HL-60 (cell line): ENCODE data around the gene MAFB.

Experiments
- DNase-seq, 2 experiments: peaks; one replicate each; pipeline ENCODE4 v3.0.0-alpha.2; 2010 to 2020; ENCODE audit warnings: low read depth in 1 of 2, low spot score in 1 of 2
- H3K27ac ChIP-seq: fragments of 250-450 bp; sonication (Bioruptor Pico); replicated peaks from 2 replicates; pipeline ENCODE4 v1.5.1; 2020; ENCODE audit warnings: mild to moderate bottlenecking, moderate library complexity
- H3K27me3 ChIP-seq: fragments of 250-450 bp; sonication (Bioruptor Pico); 2 replicates; pipeline ENCODE4 v1.5.1; 2021; ENCODE audit warnings: mild to moderate bottlenecking, moderate library complexity; ENCODE audit not compliant: insufficient read depth, poor library complexity, severe bottlenecking
- H3K4me3 ChIP-seq: replicated peaks from 2 replicates; pipeline ENCODE4 v1.5.1; 2011; ENCODE audit warnings: mild to moderate bottlenecking, control low read depth, low read length; ENCODE audit not compliant: insufficient read depth
- CTCF ChIP-seq: IDR thresholded peaks from one replicate; pipeline ENCODE4 v1.5.1; 2011; ENCODE audit warnings: low read length, control low read depth, inconsistent platforms; ENCODE audit not compliant: insufficient read depth
- GABPA ChIP-seq: IDR thresholded peaks from 2 replicates; pipeline ENCODE4 v1.6.1; 2012; ENCODE audit warnings: low read depth
- POLR2AphosphoS5 ChIP-seq: IDR thresholded peaks from 2 replicates; pipeline ENCODE4 v1.6.1; 2012; ENCODE audit warnings: low read depth
- REST ChIP-seq: IDR thresholded peaks from 2 replicates; pipeline ENCODE4 v1.6.1; 2012; ENCODE audit warnings: low read depth; ENCODE audit not compliant: insufficient replicate concordance
- SPI1 ChIP-seq: IDR thresholded peaks from 2 replicates; pipeline ENCODE4 v1.6.1; 2012; ENCODE audit warnings: low read depth, mild to moderate bottlenecking, borderline replicate concordance

Gene MAFB

GRCh38 chr20:40679184-40679583 lies 9.9 kb downstream of the MAFB start:
- Histone ChIP-seq H3K27ac (no peak overlapping the region), H3K27me3 (peaks cover 34% of the 10 kb centered on the region), H3K4me3 (no peak overlapping the region)
- no peak for DNase-seq
- no peak for TF ChIP-seq CTCF
- no peak for TF ChIP-seq REST
- TF ChIP-seq POLR2AphosphoS5, result no peak
- TF ChIP-seq SPI1, result no peak
- TF ChIP-seq GABPA, result no peak

DNA sequence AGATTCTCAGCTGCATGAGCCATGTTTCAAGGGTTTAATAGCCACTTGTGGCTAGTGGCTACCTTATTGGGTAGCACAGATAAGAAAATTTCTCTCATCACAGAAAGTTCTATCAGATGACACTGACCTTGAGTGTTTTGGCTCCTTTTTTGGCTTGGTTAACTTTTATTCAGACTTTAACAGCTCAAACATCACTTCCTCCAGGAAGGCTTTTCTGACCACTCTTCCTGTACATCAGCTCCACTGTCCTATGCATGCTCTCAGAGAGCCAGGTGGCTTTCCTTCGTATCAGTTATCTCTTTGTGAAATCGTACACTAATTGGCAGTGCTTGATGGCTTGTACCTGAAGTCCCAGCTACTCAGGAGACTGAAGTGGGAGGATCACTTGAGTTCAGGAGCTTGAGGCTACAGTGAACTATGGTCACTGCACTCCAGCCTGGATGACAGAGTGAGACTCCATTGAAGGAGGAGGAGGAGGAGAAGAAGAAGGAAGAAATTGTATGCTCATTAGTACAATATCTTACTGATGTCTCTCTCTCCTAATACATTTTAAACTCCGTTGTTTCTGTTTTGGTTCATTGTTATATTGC lies 10.7 kb downstream of the MAFB start:
- DNase-seq, result no peak
- TF ChIP-seq REST (no peak), SPI1 (no peak), GABPA (no peak), CTCF (no peak), POLR2AphosphoS5 (no peak)
- H3K27ac ChIP-seq, result no peak overlapping the region
- no peak overlapping the region for H3K4me3 ChIP-seq
- H3K27me3 ChIP-seq, result peaks cover 26% of the 10 kb centered on the region

- TF ChIP-seq SPI1 (no peak), REST (no peak), POLR2AphosphoS5 (no peak), CTCF (no peak), GABPA (no peak)
- no peak overlapping the region for H3K27ac ChIP-seq
- H3K4me3 ChIP-seq, result no peak overlapping the region
- no peak for DNase-seq
- peaks cover 16% of the 10 kb centered on the region for H3K27me3 ChIP-seq
Measured at GRCh38 chr20:40677343-40677924, 11.6 kb downstream of the MAFB start.
